SJCRH30 (cell line): ENCODE results near the gene SPAG7. TPM values are rescaled to one million over a fixed set of nuclear protein-coding genes. Genes with fewer than 3 reads are reported as not detected.
"Not testable (repeated sequence)": the region's sequence is repeated elsewhere in the genome, so short reads cannot be mapped to it uniquely, and the experiment has no call there.

Source experiments
- DNase-seq, 2 experiments: peaks; one replicate each; pipeline ENCODE4 v3.0.0-alpha.2; 2015 to 2020
- H3K27ac ChIP-seq: fragments of 250-450 bp; sonication (Bioruptor Pico); 2 replicates; pipeline ENCODE4 v1.5.1; 2020; ENCODE audit warnings: mild to moderate bottlenecking, moderate library complexity
- H3K27me3 ChIP-seq: fragments of 250-450 bp; sonication (Bioruptor Pico); 2 replicates; pipeline ENCODE4 v1.5.1; 2020; ENCODE audit warnings: mild to moderate bottlenecking, moderate library complexity
- H3K36me3 ChIP-seq: fragments of 250-450 bp; sonication (Bioruptor Pico); 2 replicates; pipeline ENCODE4 v1.5.1; 2020; ENCODE audit warnings: mild to moderate bottlenecking, moderate library complexity
- H3K4me1 ChIP-seq: fragments of 250-450 bp; sonication (Bioruptor Pico); 2 replicates; pipeline ENCODE4 v1.5.1; 2020; ENCODE audit warnings: mild to moderate bottlenecking, moderate library complexity
- H3K4me3 ChIP-seq: fragments of 250-450 bp; sonication (Bioruptor Pico); 2 replicates; pipeline ENCODE4 v1.5.1; 2020; ENCODE audit warnings: mild to moderate bottlenecking, moderate library complexity
- H3K9me3 ChIP-seq: fragments of 250-450 bp; sonication (Bioruptor Pico); replicated peaks from 2 replicates; pipeline ENCODE4 v1.5.1; 2020; ENCODE audit warnings: mild to moderate bottlenecking, moderate library complexity
- total RNA-seq: library from RNA; depleted of rRNA; stranded (reverse); fragments of >200 nt; shearing (Covaris generic); gene quantifications from 2 replicates; pipeline ENCODE4 v1.2.3, GENCODE V29; 2014; rRNA removed

Gene SPAG7
- total RNA-seq, 1 experiment from 2014 or later, result 36.8 TPM

DNA sequence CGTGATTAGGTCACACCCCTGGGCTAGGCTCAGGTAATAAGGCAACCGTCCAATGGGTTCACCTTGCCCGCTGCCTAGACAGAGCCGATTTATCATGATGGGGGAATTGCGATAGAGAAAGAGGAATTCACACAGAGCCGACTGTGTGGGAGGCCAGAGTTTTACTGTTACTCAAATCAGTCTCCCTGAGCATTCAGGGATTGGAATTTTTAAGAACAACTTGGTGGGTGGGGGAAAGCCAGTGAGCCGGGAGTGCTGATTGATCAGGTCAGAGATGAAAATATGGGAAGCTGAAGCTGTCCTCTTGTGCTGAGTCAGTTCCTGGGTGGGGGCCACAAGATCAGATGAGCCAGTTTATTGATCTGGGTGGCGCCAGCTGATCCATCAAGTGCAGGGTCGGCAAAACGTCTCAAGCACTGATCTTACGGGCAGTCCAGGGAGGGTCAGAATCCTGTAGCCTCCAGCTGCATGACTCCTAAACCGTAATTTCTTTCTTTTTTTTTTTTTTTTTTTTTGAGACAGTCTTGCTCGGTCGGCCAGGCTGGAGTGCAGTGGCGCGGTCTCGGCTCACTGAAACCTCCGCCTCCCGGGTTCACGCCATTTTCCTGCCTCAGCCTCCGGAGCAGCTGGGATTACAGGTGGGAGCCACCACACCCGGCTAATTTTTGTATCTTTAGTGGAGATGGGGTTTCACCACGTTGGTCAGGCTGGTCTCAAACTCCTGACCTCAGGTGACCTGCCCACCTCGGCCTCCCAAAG, 40.9 kb downstream of the SPAG7 start:
- not testable (repeated sequence) for H3K9me3 ChIP-seq, H3K4me1 ChIP-seq, H3K27me3 ChIP-seq, H3K4me3 ChIP-seq, H3K27ac ChIP-seq, H3K36me3 ChIP-seq, DNase-seq

DNA sequence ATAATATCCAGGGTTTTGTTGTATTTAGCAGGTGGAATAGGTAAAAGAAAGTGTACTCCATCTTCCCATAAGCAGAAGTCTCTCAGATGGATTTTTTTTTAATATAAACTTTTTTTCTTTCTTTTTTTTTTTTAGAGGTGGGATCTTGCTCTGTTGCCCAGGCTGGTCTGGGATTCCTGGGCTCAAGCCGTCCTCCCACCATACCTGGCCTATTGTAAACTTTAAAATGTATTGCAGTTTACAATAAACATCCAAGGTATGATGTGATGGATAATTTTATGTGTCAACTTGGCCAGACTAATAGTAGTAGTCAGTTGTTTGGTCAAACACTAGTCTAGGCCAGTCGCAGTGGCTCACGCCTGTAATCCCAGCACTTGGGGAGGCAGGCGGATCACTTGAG, 46.3 kb downstream of the SPAG7 start:
- Histone ChIP-seq H3K27ac (no peak overlapping the region), H3K27me3 (no peaks in the 10 kb centered on the region), H3K36me3 (no peaks in the 10 kb centered on the region), H3K4me3 (no peak overlapping the region), H3K4me1 (no peaks in the 10 kb centered on the region), H3K9me3 (no peaks in the 10 kb centered on the region)
- DNase-seq, result no peak

DNA sequence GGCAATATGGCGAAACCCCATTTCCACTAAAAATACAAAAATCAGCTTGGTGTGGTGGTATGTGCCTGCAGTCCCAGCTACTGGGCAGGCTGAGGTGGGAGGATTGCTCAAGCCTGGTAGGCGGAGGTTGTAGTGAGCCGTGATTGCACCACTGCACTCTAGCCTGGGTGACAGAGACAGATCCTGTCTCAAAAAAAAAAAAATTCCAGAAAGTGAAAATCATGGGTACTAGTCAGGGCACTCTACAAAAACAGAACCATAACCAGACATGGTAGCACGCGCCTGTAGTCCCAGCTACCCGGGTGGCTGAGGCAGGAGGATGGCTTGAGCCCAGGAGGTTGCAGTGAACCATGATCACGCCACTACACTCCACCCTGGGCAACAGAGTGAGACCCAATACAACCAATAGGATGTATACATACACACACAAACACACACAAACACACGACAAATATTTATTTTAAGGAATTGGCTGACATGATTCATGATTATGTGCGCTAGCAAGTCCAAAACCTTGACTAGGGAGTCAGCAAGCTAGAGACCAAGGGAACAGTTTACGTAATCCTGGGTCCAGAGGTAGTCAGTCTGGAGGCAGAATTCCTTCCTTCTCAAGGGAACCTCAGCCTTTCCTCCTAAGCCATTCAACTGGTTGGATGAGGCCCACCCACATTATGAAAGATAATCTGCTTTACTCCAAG, 47.1 kb downstream of the SPAG7 start:
- Histone ChIP-seq H3K36me3 (no peaks in the 10 kb centered on the region), H3K9me3 (no peaks in the 10 kb centered on the region), H3K4me3 (no peak overlapping the region), H3K4me1 (no peaks in the 10 kb centered on the region), H3K27me3 (no peaks in the 10 kb centered on the region), H3K27ac (no peak overlapping the region)
- DNase-seq, result no peak

DNA sequence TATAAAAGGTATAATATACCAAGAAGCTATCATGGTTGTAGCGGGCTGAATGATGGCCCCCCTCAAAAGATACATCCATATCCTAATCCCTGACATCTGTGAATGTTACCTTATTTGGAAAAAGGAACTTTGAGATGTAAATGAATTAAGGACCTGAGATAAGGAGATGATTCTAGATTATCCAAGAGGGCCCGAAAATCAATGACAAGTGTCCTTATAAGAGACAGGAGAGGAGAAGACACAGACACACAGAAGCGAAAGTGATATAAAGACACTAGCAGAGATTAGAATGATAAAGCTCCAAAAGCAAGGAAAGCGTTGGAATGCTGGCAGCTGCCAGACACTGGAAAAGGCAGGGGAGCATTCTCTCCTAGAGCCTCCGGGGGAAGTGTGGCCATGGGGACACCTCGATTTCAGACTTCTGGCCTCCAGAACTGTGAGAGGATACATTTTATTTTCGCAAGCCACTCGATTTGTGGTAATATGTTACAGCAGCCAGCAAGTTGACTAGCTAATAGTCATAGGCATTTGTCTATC, 48.0 kb downstream of the SPAG7 start:
- H3K36me3 ChIP-seq, result no peaks in the 10 kb centered on the region
- H3K4me3 ChIP-seq, result no peak overlapping the region
- no peaks in the 10 kb centered on the region for H3K4me1 ChIP-seq
- no peaks in the 10 kb centered on the region for H3K27me3 ChIP-seq
- no peaks in the 10 kb centered on the region for H3K9me3 ChIP-seq
- no peak overlapping the region for H3K27ac ChIP-seq
- DNase-seq, result peak in 1 of 2 experiments; percentile 33

DNA sequence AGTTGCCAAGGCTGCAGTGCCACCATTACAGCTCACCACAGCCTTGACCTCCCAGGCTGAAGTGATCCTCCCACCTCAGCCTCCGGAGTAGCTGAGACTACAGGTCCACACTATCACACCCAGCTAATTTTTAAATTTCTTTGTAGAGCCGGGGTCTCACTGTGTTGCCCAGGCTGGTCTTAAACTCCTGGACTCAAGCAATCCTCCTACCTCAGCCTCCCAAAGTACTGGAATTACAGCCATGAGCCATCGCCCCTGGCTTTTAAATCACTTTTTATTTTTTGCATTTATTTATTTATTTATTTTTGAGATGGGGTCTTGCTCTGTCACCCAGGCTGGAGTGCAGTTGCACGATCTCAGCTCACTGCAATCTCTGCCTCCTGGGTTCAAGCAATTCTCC, 53.1 kb downstream of the SPAG7 start:
- DNase-seq, H3K36me3 ChIP-seq, H3K27ac ChIP-seq, H3K4me3 ChIP-seq, H3K4me1 ChIP-seq, H3K27me3 ChIP-seq, H3K9me3 ChIP-seq: not testable (repeated sequence)

DNA sequence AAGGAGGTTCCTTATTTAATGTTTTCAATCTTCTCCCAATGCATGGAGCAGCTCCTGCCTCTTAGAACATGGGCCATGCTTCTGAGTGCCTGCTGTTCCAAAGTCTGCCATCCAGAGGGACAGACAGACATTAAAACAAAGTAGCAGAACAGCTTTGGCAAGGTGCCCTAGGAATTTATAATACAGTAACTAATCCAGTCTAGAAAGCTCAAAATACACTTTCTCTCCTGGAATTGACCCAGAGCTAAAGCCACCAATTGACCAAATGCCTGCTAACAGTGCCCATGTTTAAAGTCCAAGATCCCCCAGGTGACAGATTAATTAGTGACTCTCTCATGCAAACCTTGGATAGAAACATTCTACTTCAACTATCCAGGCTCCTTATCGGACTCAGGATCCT, 53.6 kb downstream of the SPAG7 start:
- H3K27ac ChIP-seq, result no peak overlapping the region
- DNase-seq, result no peak
- H3K4me1 ChIP-seq, result no peaks in the 10 kb centered on the region
- no peaks in the 10 kb centered on the region for H3K36me3 ChIP-seq
- H3K4me3 ChIP-seq, result no peak overlapping the region
- no peaks in the 10 kb centered on the region for H3K27me3 ChIP-seq
- H3K9me3 ChIP-seq, result no peaks in the 10 kb centered on the region

Other genes starting within 250 kb of the SPAG7 start
- gene MED11, start 236.4 kb downstream of the SPAG7 start, total RNA-seq, result 5.5 and 5.6 TPM in 2 replicates
- gene ZMYND15, start 228.0 kb downstream of the SPAG7 start, total RNA-seq, result not detected in 2 replicates
- not detected in 2 replicates for gene CXCL16, start 227.9 kb downstream of the SPAG7 start, total RNA-seq
- not detected in 2 replicates for gene TM4SF5, start 195.9 kb downstream of the SPAG7 start, total RNA-seq
- 4.3 and 8.3 TPM in 2 replicates for gene VMO1, start 181.5 kb downstream of the SPAG7 start, total RNA-seq
- not detected in 2 replicates for gene GLTPD2, start 178.9 kb downstream of the SPAG7 start, total RNA-seq
- 120 and 135 TPM in 2 replicates for gene PSMB6, start 171.7 kb downstream of the SPAG7 start, total RNA-seq
- gene PLD2, start 160.7 kb downstream of the SPAG7 start, total RNA-seq, result 11.7 and 14.8 TPM in 2 replicates
- 12.2 and 12.4 TPM in 2 replicates for gene MINK1, start 134.5 kb downstream of the SPAG7 start, total RNA-seq
- gene C17orf107, start 68.3 kb downstream of the SPAG7 start, total RNA-seq, result 0.16 and 0.20 TPM in 2 replicates
- gene CHRNE, start 64.7 kb downstream of the SPAG7 start, total RNA-seq, result 0.10 and 0.20 TPM in 2 replicates
- not detected in 2 replicates for gene GP1BA, start 35.5 kb downstream of the SPAG7 start, total RNA-seq
- gene SLC25A11, start 27.8 kb downstream of the SPAG7 start, total RNA-seq, result 43.9 and 45.3 TPM in 2 replicates
- 35.7 and 38.7 TPM in 2 replicates for gene RNF167, start 27.5 kb downstream of the SPAG7 start, total RNA-seq
- gene PFN1, start 19.3 kb downstream of the SPAG7 start, total RNA-seq, result 1,061 and 1,115 TPM in 2 replicates
- 124 and 129 TPM in 2 replicates for gene ENO3, start 16.7 kb downstream of the SPAG7 start, total RNA-seq
- gene CAMTA2, start 19.9 kb upstream of the SPAG7 start, total RNA-seq, result 3.7 and 3.9 TPM in 2 replicates
- gene INCA1, start 29.7 kb upstream of the SPAG7 start, total RNA-seq, result not detected in 2 replicates
- 24.2 and 32.7 TPM in 2 replicates for gene KIF1C, start 30.1 kb upstream of the SPAG7 start, total RNA-seq
- not detected in 2 replicates for gene SLC52A1, start 67.6 kb upstream of the SPAG7 start, total RNA-seq
- gene ZFP3, start 110.7 kb upstream of the SPAG7 start, total RNA-seq, result 1.7 and 1.8 TPM in 2 replicates
- gene ZNF232, start 144.1 kb upstream of the SPAG7 start, total RNA-seq, result 5.4 and 6.8 TPM in 2 replicates
- gene USP6, start 148.2 kb upstream of the SPAG7 start, total RNA-seq, result not detected in 2 replicates
- 10.6 and 12.8 TPM in 2 replicates for gene ZNF594, start 224.1 kb upstream of the SPAG7 start, total RNA-seq